RWPE2 (cell line): Measurements from ENCODE around the gene DDRGK1.

Experiments used
- ATAC-seq: fragments of 200-7000 bp; cut with Tn5 transposase; 3 replicates; pipeline ENCODE4 v1.9.1; 2021; ENCODE audit warnings: low read depth
- DNase-seq: peaks from one replicate; pipeline ENCODE4 v3.0.0-alpha.2; 2020; ENCODE audit warnings: low spot score
- H3K27ac ChIP-seq: fragments of 450-650 bp; 2 replicates; pipeline ENCODE4 v1.5.1; 2017; ENCODE audit warnings: mild to moderate bottlenecking; ENCODE audit not compliant: poor library complexity, severe bottlenecking
- H3K27me3 ChIP-seq: fragments of 250-450 bp; sonication (Bioruptor Pico); 2 replicates; pipeline ENCODE4 v1.5.1; 2021; ENCODE audit warnings: mild to moderate bottlenecking, moderate library complexity; ENCODE audit not compliant: insufficient read depth, poor library complexity, severe bottlenecking
- H3K36me3 ChIP-seq: fragments of 250-450 bp; sonication (Bioruptor Pico); 2 replicates; pipeline ENCODE4 v1.5.1; 2020; ENCODE audit warnings: low read depth, mild to moderate bottlenecking, moderate library complexity
- H3K4me1 ChIP-seq: fragments of 250-450 bp; sonication (Bioruptor Pico); 2 replicates; pipeline ENCODE4 v1.5.1; 2021; ENCODE audit warnings: mild to moderate bottlenecking, moderate library complexity; ENCODE audit not compliant: insufficient read depth, poor library complexity, severe bottlenecking
- H3K4me3 ChIP-seq: fragments of 250-450 bp; sonication (Bioruptor Pico); 2 replicates; pipeline ENCODE4 v1.5.1; 2021; ENCODE audit warnings: mild to moderate bottlenecking, moderate library complexity; ENCODE audit not compliant: severe bottlenecking
- H3K9me3 ChIP-seq: fragments of 250-450 bp; sonication (Bioruptor Pico); 2 replicates; pipeline ENCODE4 v1.5.1; 2021; ENCODE audit warnings: mild to moderate bottlenecking, moderate library complexity; ENCODE audit not compliant: severe bottlenecking
- CTCF ChIP-seq: fragments of 450-650 bp; IDR thresholded peaks from one replicate; pipeline ENCODE4 v1.5.1; 2017; ENCODE audit warnings: mild to moderate bottlenecking, moderate library complexity; ENCODE audit not compliant: poor library complexity, severe bottlenecking

Gene DDRGK1

GRCh38 chr20:3172933-3173609 lies 31.4 kb downstream of the DDRGK1 start, which contains the start of gene LZTS3:
Gene LZTS3, minus strand, starts transcription at chr20:3173549. Its CDS starts 6,386 bp downstream, at chr20:3167163.
- Histone ChIP-seq H3K27ac (peak within 1 kb of the TSS; percentile 13), H3K4me1 (peaks cover 5% of the 10 kb centered on the region), H3K36me3 (no peaks in the 10 kb centered on the region), H3K9me3 (no peaks in the 10 kb centered on the region), H3K27me3 (no peaks in the 10 kb centered on the region), H3K4me3 (peak within 1 kb of the TSS; percentile 60)
- peak; percentile 72 for DNase-seq
- ATAC-seq = peak; percentile 21
- TF ChIP-seq CTCF = no peak

GRCh38 chr20:3172126-3172932 lies 32.2 kb downstream of the DDRGK1 start:
- H3K4me3 ChIP-seq = peak overlapping the region; percentile 60
- no peak for ATAC-seq
- no peaks in the 10 kb centered on the region for H3K36me3 ChIP-seq
- H3K27me3 ChIP-seq = no peaks in the 10 kb centered on the region
- no peaks in the 10 kb centered on the region for H3K9me3 ChIP-seq
- H3K27ac ChIP-seq = no peak overlapping the region
- no peak for TF ChIP-seq CTCF
- peaks cover 5% of the 10 kb centered on the region for H3K4me1 ChIP-seq
- DNase-seq = no peak

GRCh38 chr20:3171391-3172125 lies 32.9 kb downstream of the DDRGK1 start:
- no peak for DNase-seq
- Histone ChIP-seq H3K4me1 (peaks cover 5% of the 10 kb centered on the region), H3K27ac (no peak overlapping the region), H3K36me3 (no peaks in the 10 kb centered on the region), H3K27me3 (no peaks in the 10 kb centered on the region), H3K4me3 (no peak overlapping the region), H3K9me3 (no peaks in the 10 kb centered on the region)
- TF ChIP-seq CTCF = no peak
- ATAC-seq = no peak

GRCh38 chr20:3168829-3169590 lies 35.5 kb downstream of the DDRGK1 start:
- H3K27me3 ChIP-seq = no peaks in the 10 kb centered on the region
- no peak overlapping the region for H3K27ac ChIP-seq
- no peaks in the 10 kb centered on the region for H3K4me1 ChIP-seq
- no peaks in the 10 kb centered on the region for H3K9me3 ChIP-seq
- no peak overlapping the region for H3K4me3 ChIP-seq
- DNase-seq = no peak
- no peak for ATAC-seq
- no peaks in the 10 kb centered on the region for H3K36me3 ChIP-seq
- TF ChIP-seq CTCF = no peak
